Medulla oblongata (tissue), 1 donor: ENCODE results near the gene HHIP.

Experiments used
- DNase-seq: peaks from one replicate; pipeline ENCODE4 v3.0.0-alpha.2; 2015; ENCODE audit errors: extremely low spot score

Gene HHIP, protein sequence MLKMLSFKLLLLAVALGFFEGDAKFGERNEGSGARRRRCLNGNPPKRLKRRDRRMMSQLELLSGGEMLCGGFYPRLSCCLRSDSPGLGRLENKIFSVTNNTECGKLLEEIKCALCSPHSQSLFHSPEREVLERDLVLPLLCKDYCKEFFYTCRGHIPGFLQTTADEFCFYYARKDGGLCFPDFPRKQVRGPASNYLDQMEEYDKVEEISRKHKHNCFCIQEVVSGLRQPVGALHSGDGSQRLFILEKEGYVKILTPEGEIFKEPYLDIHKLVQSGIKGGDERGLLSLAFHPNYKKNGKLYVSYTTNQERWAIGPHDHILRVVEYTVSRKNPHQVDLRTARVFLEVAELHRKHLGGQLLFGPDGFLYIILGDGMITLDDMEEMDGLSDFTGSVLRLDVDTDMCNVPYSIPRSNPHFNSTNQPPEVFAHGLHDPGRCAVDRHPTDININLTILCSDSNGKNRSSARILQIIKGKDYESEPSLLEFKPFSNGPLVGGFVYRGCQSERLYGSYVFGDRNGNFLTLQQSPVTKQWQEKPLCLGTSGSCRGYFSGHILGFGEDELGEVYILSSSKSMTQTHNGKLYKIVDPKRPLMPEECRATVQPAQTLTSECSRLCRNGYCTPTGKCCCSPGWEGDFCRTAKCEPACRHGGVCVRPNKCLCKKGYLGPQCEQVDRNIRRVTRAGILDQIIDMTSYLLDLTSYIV

DNA sequence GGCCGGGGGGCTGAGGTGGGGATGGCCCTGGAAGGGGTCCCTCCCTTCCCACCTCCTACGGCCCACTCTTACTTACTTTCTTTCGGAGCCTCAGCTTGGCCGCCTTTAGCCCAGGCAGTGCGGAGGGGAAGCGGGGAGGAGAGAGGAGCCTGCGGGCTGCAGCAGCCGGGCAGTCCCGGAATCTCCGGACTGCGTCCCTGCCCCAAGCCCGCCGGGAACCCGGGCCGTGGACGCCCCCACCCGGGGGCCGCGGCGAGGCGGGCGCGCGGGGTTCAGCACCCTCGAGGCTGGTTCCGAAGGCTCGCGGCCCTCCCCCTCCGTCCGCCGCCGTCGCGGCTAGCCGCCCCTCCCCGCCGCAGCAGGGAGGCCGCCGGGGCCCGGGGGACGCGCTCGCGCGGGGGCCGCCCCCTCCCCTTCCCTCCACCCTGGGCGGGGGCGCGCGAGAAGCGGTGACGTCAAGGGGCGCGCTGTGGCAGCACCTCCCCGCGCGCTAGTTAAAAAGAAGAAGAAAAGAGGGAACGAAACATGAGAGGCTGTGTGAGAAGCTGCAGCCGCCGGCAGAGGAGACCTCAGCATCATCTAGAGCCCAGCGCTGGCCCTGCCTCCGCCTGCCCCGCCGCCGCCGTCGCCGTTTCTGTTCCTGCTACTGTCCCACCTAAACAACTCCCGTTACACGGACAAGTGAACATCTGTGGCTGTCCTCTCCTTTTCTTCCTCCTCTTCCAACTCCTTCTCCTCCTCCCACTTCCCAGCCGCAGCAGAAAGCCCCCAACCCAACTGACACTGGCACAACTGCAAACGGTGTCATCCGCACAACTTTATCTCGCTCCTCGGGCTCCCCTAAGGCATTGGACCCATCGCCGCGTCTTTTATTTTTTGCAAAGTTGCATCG is at the start of gene HHIP:
HHIP (plus strand) TSS at position 526 of the 892 bp plus-strand sequence. CDS start 520 bp downstream, outside the sequence.
- DNase-seq, result peak; percentile 82

DNA sequence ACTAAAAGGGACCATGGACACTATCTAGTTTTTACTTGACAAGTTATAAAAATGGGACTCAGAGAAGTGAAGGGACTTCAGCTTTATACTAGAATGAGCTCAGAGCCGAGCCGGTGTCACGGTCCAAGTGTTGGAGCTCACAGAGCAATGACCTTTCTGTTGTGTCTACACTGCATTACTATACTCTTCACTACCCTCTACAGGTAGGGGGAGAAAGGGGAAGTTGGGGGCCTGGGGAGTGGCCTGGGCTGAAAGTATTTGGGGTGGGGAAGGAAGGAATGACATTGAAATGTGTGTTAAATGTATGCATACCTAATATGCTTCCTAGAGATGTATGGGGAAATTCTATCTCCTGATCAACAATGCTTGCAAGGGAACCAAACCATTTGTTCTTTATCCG is 48.8 kb upstream of the HHIP start:
- no peak for DNase-seq

DNA sequence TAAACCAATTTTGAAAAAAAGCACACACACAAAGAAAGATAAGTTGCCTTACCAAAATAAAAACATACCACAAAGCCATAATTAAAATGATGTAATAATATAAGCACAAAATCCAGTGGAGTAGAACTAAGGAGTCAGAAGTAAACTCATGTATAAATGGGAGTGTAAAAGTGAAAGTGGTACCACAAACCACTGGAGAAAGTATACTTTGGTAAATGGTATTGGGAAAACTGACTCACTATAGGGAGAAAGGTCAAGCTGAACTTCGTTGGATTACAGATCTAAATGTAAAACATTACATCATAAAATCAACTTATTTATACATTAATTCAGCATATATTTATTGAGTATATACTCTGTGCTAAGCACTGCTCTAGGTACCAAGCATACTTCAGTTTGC is 46.3 kb upstream of the HHIP start:
- no peak for DNase-seq

DNA sequence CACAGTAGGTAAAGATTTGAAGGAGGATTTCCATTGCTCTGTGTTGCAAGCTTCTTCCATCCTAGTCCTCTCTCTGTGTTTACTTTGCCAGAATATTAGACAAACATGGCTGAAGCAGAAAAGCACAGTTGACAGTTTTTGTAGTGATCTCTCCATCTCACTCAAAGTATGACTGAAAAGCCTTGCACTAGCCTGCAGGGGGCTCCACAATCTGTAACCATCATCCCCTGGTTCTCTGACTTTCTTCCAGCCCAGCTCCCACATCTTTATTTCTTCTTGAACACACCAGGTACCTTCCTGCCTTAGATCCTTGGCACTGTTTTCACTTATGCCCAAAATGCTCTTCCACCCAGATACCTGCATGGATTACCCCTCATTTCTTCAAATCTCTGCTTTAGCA is 34.1 kb upstream of the HHIP start:
- peak; percentile 44 for DNase-seq

DNA sequence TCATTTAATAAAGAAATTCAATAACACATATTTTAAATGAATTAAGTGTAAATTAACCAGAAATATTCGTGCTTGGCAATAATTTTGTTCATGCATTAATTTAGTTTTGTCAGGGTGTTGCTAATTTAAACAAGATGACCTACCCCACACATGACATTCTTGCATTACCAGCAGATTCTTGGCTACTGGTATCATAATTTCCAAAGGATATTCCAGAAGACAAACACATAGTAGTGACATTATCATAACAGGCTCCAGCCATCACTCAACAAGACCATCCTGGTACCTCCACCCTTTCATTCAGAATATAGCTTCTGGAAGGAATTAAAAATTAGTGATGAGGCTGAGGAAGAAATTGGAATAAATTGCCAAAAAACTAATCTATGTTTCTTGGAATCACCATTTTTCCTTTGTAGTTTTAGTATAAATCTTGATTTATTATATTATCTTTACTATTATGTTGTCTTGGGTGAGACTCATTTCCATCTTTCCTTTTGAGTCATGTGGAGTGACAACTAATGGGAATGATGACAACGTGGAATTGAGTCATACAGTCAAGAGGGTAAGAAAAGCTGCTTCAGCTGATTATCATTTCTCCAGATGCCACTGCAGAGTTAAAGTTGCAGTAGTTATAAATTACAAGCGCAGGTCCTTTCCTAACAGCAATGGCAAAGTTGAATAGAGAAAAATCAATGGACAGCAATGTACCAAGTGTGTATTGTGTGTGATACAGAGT is 30.9 kb upstream of the HHIP start:
- no peak for DNase-seq

DNA sequence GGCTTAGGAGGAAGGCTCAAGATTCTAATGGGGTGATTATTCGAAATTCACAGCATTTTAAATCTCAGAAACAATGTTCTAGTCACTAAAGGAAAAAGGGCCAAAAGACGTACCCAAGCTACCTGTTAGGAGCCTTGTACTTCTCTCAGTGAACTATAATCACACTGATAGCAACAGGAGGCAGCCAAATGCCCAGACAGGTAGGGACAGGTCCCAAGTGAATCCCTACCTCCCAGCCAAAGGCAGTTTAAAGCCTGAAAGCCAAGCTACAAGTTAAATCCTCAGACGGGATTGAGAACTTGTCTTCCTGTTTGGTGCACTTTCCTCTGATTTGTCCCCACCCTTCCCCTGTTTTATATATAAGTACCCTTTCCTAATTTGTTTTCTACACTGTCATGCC is 24.3 kb upstream of the HHIP start:
- DNase-seq, result no peak

DNA sequence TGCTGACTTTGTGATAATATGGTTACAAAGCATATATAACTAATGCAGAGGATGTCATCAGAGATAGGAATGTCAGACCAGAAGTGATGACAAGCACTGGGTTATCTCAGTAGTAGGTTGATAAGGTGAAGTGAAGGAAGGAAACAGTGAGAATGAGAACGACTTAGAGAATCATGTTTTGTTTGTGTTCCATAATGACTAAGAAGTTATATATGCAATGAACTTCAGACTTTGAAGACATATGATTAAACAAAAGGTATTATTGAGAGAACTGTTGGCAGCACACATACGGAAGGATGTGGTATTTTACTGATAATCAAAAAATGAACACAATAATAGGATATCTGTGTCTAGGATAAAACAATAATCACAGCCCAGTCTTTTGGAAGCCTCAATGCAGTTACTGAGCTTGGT is 18.3 kb upstream of the HHIP start:
- DNase-seq, result no peak

DNA sequence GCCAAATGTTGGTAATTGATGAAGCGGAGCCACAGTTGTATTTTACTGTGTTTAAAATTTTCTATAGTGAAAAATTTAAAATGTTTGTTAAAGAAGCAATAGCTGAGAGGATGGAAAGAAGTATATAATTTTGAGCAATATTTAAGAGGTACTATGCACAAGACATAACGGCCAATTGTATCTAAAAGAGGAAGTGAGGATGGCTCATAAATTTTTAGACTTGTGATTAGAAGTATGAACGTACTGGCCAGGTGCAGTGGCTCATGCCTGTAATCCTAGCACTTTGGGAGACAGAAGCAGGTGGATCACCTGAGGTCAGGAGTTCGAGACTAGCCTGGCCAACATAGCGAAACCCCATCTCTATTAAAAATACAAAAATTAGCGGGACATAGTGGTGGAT is 12.7 kb upstream of the HHIP start:
- DNase-seq, result no peak

DNA sequence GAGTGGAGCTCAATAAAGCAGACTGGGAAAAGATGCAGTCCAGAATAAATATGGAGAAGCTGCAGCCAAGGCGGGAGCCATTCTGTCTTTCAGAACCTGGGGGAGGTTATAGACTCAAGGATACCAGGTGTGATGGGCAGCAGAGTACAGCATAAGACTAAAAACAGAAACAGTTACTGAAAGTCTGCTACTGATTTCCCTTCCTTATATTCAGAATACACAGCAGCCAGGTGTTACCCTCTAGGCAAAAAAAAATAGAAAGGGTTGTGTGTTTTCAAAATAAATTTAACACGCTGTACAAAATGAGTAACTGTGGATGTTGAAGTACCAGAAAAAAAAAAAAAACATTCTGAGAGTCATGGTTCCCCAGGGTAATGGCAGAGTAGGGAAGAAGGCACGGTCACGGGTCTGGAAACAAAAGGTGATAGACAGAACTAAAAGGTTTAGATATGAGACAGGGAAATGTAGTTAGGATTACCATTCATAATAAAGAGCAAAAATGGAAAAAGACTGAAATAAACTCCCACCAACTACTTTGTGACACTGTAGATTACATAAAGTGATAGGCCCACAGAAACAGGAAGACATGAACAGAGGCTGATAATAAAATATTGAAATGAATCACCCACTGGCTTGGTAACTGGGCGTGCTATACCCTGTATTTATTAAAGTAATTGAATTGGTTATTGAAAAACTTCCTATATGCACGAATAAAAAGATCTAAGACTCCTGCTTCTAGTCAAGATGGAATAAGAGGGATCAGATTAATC is 10.8 kb upstream of the HHIP start:
- no peak for DNase-seq

DNA sequence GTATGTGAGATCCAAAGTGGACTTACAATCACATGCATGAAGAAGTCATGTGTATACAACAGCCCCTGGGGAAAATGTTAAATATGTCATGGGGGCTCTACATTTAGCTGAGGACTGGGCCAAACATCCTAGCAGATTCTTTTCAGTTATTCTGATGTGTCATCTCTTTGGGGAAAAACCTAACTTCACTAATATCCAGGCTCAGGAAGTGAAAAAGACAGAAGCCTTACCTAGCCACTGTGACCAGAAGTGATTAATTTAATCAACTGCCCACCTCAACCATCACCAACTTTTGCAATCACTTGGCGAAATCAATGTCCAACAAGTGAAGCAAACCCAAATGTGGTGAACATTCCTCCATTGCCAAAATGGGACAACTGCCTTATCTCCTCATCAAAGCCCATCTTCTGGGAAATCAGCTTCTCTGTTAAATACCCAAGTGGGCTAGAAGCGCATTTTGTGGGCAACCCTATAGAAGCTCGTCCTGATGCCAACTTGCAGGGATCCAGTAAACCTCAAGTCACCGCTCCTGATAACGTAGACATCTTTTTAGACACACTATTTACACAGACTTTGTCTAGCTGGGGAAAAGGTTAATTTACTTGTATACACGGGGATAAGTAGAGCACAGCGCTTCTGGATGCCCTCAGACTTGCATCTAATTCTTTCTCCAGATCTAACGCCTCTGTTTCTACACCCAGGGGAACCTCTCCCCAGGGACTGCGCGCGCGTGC is 1.4 kb upstream of the HHIP start:
- no peak for DNase-seq

DNA sequence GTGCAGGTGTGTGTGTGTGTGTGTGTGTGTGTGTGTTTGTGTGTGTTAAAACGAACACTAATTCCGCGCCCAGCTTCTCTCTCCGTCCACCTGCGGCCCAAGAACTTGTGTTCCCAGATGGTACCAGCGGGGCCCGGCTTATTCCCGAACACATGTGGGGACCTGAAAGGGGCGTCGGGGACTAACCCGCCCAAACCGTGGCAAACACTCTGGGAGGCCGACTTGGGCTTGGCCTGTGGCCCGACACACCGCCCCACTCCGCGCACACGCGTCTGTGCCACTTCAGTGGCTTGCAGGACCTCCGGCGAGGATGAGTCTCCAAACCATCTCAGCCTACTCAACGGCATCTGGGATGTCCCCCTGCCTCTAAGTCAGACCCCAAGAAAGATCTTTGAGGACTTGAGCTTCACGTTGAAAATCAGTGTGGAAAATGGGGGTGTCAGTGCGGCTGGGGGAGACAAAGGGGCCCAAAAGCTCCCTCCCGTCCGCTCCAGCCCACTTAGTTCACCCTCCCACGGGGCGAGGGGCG is 790 bp upstream of the HHIP start:
- no peak for DNase-seq

DNA sequence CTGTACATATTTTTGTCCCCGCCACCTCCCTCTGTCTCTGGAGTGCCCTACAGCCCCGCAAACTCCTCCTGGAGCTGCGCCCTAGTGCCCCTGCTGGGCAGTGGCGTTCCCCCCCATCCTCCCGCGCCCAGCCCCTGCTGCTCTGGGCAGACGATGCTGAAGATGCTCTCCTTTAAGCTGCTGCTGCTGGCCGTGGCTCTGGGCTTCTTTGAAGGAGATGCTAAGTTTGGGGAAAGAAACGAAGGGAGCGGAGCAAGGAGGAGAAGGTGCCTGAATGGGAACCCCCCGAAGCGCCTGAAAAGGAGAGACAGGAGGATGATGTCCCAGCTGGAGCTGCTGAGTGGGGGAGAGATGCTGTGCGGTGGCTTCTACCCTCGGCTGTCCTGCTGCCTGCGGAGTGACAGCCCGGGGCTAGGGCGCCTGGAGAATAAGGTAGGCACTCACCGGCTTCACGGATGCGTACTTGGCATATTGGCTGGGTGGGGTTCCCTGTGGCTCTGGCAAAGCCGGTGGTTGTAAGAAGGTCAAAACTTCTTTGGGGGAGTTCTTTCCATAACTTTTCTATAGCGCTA is 653 bp downstream of the HHIP start:
- DNase-seq, result peak; percentile 45

DNA sequence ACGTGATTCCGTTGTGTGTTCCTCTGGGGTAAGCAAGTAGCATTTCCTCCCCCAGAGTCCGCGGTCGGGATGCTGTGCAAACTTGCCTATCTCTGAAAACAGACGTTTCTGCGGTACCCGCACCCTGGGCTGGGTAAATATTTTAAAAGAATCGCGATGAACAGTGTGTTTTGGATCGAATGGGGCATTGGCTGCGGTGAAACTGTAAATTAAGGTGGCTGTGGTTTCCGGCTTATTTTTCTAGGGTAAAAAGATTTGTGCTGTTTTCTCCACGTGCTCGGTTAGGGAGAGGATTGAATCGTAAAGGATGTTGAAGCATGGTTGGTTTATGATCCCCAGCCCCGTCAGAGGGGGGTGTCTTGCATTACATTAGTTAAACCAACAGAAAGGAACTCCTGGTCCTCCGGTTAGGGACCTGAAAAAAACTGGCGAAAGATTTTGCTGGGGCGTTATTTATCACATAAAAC is 1.2 kb downstream of the HHIP start:
- DNase-seq, result peak; percentile 54

DNA sequence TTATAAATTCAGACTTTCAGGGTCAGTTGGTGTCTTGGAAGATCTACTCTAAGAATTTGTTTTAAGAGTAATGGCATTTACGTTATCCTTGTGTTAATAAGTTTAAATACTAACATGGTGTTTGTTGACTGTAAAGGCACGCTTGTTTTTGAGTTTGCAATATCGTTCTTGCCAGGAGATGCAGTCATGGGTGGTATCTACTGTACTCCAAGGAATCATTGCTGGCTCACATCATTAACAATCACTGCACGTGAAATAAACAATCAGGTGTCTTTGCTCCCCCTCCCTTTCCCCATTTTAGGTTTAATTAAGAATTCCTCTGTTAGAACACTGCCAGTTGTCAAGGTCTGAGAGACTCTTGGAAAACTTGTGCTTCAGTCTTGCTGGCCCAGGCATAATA is 1.6 kb downstream of the HHIP start:
- DNase-seq, result peak; percentile 32

DNA sequence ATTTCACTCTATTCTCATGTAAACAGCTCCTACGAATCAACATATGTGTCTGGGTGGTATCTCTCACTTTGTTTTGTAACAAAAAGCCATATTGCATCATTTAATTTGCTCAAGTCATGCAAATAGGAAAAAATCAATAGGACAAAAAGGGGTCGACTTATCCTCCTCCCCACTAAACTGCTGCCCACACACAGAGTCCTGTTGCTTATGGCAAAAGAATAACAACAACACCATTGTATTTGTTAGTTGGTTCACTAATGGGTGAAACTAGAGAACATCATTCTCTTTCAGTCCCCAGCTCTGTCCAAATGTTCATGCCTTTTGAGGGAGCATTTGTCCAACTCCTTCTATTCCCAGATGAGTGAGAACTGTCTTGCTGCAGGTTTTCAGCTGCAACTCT is 2.1 kb downstream of the HHIP start:
- peak; percentile 62 for DNase-seq

DNA sequence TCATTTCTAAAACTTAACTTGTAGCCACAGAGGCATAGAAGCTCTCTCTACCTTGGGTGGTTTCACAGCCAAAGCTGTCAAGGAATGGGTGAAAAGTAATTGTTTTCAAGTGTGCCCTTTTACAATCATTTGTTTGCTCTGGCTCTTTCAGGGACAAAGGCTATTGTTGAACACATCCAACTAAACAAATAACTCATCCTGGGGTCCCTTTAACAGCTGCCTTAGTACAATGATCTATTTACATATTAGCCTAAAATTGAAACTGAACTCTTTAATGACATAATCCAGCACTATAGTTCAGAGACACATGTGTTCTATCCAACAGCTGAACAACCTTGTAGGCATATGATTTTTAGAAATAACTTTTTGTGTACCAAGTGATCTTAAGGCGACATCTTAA is 3.7 kb downstream of the HHIP start:
- DNase-seq, result peak; percentile 61

DNA sequence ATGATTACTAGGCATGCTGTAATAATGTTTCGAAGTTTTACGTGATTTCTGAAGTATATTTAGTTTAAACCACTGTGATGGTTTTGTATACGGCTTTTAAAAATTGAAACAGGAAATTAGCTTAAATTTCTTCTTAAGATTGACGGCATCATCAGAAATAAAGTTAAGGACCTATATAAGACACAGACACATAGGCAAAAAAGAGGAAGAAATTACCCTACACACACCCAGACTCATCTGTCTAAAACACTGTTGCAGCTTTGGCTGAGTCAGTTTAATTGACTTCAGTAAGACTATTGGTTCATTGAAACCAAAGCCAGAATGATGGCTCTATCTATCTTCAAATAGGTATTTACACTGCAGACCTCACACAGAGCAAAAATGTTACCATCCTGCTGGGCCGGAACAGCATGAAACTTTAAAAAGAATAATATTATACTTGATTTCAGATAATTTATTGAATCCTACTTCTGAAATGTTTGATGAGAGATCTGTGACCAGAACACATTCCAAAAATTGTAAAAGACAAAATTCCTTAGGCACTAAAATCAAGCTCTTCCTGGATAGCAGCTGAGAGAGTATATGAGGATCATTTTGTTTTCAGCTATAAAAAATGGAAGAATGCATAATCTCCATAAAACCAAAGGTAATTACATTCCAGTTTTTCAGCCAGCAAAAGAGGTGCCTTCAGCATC is 4.5 kb downstream of the HHIP start:
- no peak for DNase-seq

DNA sequence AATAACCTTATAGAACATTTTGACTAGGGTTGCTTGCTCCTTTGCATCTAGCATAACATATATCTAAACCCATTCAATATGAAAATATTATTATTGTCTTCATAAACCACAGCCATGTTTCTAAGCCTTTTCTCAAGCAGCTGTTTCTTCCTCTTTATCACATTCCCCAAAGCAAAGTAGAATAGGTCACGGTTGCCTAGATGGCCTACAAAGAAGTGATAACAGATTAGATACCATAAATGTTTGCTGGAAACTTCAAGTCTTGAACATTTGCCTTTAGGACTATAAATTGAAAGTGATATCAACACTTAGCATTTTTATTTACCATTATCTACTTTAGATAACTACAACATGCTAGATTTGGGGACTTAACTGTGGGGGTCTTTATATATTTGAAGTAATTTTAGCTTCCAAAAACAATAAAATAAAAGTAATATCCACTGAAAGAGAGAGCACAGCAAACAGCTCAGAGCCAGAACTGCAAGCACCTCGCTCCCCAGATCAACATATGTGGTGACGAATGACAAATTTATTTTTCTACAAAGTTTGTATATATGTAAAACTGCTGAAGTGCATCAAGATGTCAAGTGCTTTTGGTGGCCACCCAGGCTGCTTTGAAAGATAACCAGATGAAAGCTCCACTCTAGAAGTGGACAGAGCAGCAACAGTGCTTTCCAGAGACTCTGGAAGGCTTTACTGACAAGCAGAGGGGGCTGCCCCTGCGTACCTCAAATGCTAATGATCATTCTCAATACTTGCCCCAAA is 8.0 kb downstream of the HHIP start:
- no peak for DNase-seq
